ENCODE results near the gene TPCN1. TPM values are rescaled to one million over a fixed set of nuclear protein-coding genes. Genes with fewer than 3 reads are reported as not detected.

The TPCN1 gene
- total and polyA plus RNA-seq, 2 experiments from 2014 or later = 13.4 to 24.2 TPM

- no peaks in the 10 kb centered on the region for H3K27me3 ChIP-seq
- no peaks in the 10 kb centered on the region for H3K4me1 ChIP-seq (ENCODE audit: low read depth)
- no peak overlapping the region for H3K27ac ChIP-seq
- H3K4me3 ChIP-seq = no peak overlapping the region
- no peak for DNase-seq (ENCODE audit: low read depth in 1 of 2, low spot score in 1 of 2)
- no peaks in the 10 kb centered on the region for H3K36me3 ChIP-seq
- no peaks in the 10 kb centered on the region for H3K9me3 ChIP-seq (ENCODE audit: low read depth)
- no peak for TF ChIP-seq CTCF (IDR thresholded peaks at IDR 0.05; ENCODE audit: low read depth, low read length)
Observed at GRCh38 chr12:113318046-113318656, 96.9 kb downstream of the TPCN1 start.

GRCh38 chr12:113318900-113319628 is 97.8 kb downstream of the TPCN1 start:
- no peak for TF ChIP-seq CTCF (IDR thresholded peaks at IDR 0.05; ENCODE audit: low read depth, low read length)
- DNase-seq (ENCODE audit: low read depth in 1 of 2, low spot score in 1 of 2) = no peak
- Histone ChIP-seq H3K27me3 (no peaks in the 10 kb centered on the region), H3K27ac (no peak overlapping the region), H3K36me3 (no peaks in the 10 kb centered on the region), H3K9me3 (ENCODE audit: low read depth) (no peaks in the 10 kb centered on the region), H3K4me3 (no peak overlapping the region), H3K4me1 (ENCODE audit: low read depth) (no peaks in the 10 kb centered on the region)

- H3K4me3 ChIP-seq = no peak overlapping the region
- H3K4me1 ChIP-seq (ENCODE audit: low read depth) = no peaks in the 10 kb centered on the region
Observed at GRCh38 chr12:113320401-113320800, 99.1 kb downstream of the TPCN1 start.

GRCh38 chr12:113322343-113322742 is 101.1 kb downstream of the TPCN1 start:
- no peaks in the 10 kb centered on the region for H3K36me3 ChIP-seq
- H3K27me3 ChIP-seq = no peaks in the 10 kb centered on the region
- no peaks in the 10 kb centered on the region for H3K4me1 ChIP-seq (ENCODE audit: low read depth)
- DNase-seq (ENCODE audit: low read depth in 1 of 2, low spot score in 1 of 2) = peak in 1 of 2 donors; percentile 52
- H3K4me3 ChIP-seq = no peak overlapping the region
- H3K9me3 ChIP-seq (ENCODE audit: low read depth) = no peaks in the 10 kb centered on the region
- H3K27ac ChIP-seq = no peak overlapping the region
- TF ChIP-seq CTCF (IDR thresholded peaks at IDR 0.05; ENCODE audit: low read depth, low read length) = no peak

More at GRCh38 chr12:113320401-113320800, 99.1 kb downstream of the TPCN1 start:
- Histone ChIP-seq H3K36me3 (no peaks in the 10 kb centered on the region), H3K27ac (no peak overlapping the region), H3K27me3 (no peaks in the 10 kb centered on the region), H3K9me3 (ENCODE audit: low read depth) (no peaks in the 10 kb centered on the region)
- TF ChIP-seq CTCF (IDR thresholded peaks at IDR 0.05; ENCODE audit: low read depth, low read length) = no peak
- no peak for DNase-seq (ENCODE audit: low read depth in 1 of 2, low spot score in 1 of 2)

- H3K36me3 ChIP-seq = no peaks in the 10 kb centered on the region
- H3K27ac ChIP-seq = no peak overlapping the region
- H3K9me3 ChIP-seq (ENCODE audit: low read depth) = no peaks in the 10 kb centered on the region
- peak in 1 of 2 donors; percentile 80 for DNase-seq (ENCODE audit: low read depth in 1 of 2, low spot score in 1 of 2)
- no peaks in the 10 kb centered on the region for H3K27me3 ChIP-seq
- no peak overlapping the region for H3K4me3 ChIP-seq
- no peak for TF ChIP-seq CTCF (IDR thresholded peaks at IDR 0.05; ENCODE audit: low read depth, low read length)
- H3K4me1 ChIP-seq (ENCODE audit: low read depth) = no peaks in the 10 kb centered on the region
Observed at GRCh38 chr12:113325916-113326315, 104.7 kb downstream of the TPCN1 start.

Data from cardiac muscle cell (in vitro differentiated cells and primary cell).